ENCODE results near the gene SIDT2. TPM values are rescaled to one million over a fixed set of nuclear protein-coding genes. Genes with fewer than 3 reads are reported as not detected.

The SIDT2 gene
- total RNA-seq, 2 donors from 2014 or later, result 39.3 to 43.0 TPM

GRCh38 chr11:117230999-117231841 is 52.7 kb downstream of the SIDT2 start:
- H3K27ac Mint-ChIP-seq, result peak overlapping the region; percentile 89
- Histone ChIP-seq H3K27ac (ENCODE audit: low read depth, low read length) (peak overlapping the region; percentile 5), H3K9ac (ENCODE audit: extremely low read depth, low read length, poor library complexity, severe bottlenecking) (peak overlapping the region; percentile 63), H3K4me1 (ENCODE audit: control insufficient read depth, insufficient read depth, low read length) (peaks cover 9% of the 10 kb centered on the region), H3K36me3 (ENCODE audit: control insufficient read depth, insufficient read depth, low read length) (peaks cover 46% of the 10 kb centered on the region), H3K27me3 (ENCODE audit: control insufficient read depth, insufficient read depth, low read length, poor library complexity, severe bottlenecking) (no peaks in the 10 kb centered on the region), H3K4me3 (ENCODE audit: low read length) (peak overlapping the region; percentile 91), H3K9me3 (ENCODE audit: control insufficient read depth, low read length) (no peaks in the 10 kb centered on the region)
- TF ChIP-seq, protein P1, sequence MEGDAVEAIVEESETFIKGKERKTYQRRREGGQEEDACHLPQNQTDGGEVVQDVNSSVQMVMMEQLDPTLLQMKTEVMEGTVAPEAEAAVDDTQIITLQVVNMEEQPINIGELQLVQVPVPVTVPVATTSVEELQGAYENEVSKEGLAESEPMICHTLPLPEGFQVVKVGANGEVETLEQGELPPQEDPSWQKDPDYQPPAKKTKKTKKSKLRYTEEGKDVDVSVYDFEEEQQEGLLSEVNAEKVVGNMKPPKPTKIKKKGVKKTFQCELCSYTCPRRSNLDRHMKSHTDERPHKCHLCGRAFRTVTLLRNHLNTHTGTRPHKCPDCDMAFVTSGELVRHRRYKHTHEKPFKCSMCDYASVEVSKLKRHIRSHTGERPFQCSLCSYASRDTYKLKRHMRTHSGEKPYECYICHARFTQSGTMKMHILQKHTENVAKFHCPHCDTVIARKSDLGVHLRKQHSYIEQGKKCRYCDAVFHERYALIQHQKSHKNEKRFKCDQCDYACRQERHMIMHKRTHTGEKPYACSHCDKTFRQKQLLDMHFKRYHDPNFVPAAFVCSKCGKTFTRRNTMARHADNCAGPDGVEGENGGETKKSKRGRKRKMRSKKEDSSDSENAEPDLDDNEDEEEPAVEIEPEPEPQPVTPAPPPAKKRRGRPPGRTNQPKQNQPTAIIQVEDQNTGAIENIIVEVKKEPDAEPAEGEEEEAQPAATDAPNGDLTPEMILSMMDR (conservative IDR thresholded peaks at IDR 0.05), result no peak
- no peaks in the 10 kb centered on the region for H3K9me3 Mint-ChIP-seq
- H3K4me3 Mint-ChIP-seq, result peak overlapping the region; percentile 85
- WGBS, 2 experiments (ENCODE audit: insufficient coverage in 1 of 2, insufficient read length in 1 of 2), result 5 to 16% methylated on average over 10 to 14 of the region's 14 CpGs
- H3K36me3 Mint-ChIP-seq (ENCODE audit: low read depth), result peaks cover 24% of the 10 kb centered on the region
- peaks cover 31% of the 10 kb centered on the region for H3K4me1 Mint-ChIP-seq
- DNase-seq, result no peak
- no peaks in the 10 kb centered on the region for H3K27me3 Mint-ChIP-seq (ENCODE audit: insufficient read depth)

- WGBS, 2 experiments (ENCODE audit: insufficient coverage in 1 of 2, insufficient read length in 1 of 2), result 0% methylated on average over 13 of the region's 13 CpGs; no CpG with 5 or more reads in 1 of the 2 experiments
- no peaks in the 10 kb centered on the region for H3K27me3 ChIP-seq (ENCODE audit: control insufficient read depth, insufficient read depth, low read length, poor library complexity, severe bottlenecking)
- TF ChIP-seq, protein P1 (conservative IDR thresholded peaks at IDR 0.05), result no peak
- H3K9me3 Mint-ChIP-seq, result no peaks in the 10 kb centered on the region
- peak within 1 kb of the TSS; percentile 5 for H3K27ac ChIP-seq (ENCODE audit: low read depth, low read length)
- peaks cover 47% of the 10 kb centered on the region for H3K36me3 ChIP-seq (ENCODE audit: control insufficient read depth, insufficient read depth, low read length)
- H3K4me3 Mint-ChIP-seq, result peak within 1 kb of the TSS; percentile 85
- peak within 1 kb of the TSS; percentile 74 for H3K9ac ChIP-seq (ENCODE audit: extremely low read depth, low read length, poor library complexity, severe bottlenecking)
- peak within 1 kb of the TSS; percentile 95 for H3K27ac Mint-ChIP-seq
- H3K36me3 Mint-ChIP-seq (ENCODE audit: low read depth), result peaks cover 26% of the 10 kb centered on the region
- H3K9me3 ChIP-seq (ENCODE audit: control insufficient read depth, low read length), result no peaks in the 10 kb centered on the region
- peaks cover 31% of the 10 kb centered on the region for H3K4me1 Mint-ChIP-seq
- no peak for DNase-seq
- H3K4me1 ChIP-seq (ENCODE audit: control insufficient read depth, insufficient read depth, low read length), result peaks cover 9% of the 10 kb centered on the region
- H3K4me3 ChIP-seq (ENCODE audit: low read length), result peak within 1 kb of the TSS; percentile 96
- H3K27me3 Mint-ChIP-seq (ENCODE audit: insufficient read depth), result no peaks in the 10 kb centered on the region
Measured at GRCh38 chr11:117231842-117232091, 53.2 kb downstream of the SIDT2 start, which contains the start of gene PCSK7. TSS of gene PCSK7 (minus strand) at chr11:117232073. CDS start at chr11:117229844, 2,229 bp downstream.

DNA sequence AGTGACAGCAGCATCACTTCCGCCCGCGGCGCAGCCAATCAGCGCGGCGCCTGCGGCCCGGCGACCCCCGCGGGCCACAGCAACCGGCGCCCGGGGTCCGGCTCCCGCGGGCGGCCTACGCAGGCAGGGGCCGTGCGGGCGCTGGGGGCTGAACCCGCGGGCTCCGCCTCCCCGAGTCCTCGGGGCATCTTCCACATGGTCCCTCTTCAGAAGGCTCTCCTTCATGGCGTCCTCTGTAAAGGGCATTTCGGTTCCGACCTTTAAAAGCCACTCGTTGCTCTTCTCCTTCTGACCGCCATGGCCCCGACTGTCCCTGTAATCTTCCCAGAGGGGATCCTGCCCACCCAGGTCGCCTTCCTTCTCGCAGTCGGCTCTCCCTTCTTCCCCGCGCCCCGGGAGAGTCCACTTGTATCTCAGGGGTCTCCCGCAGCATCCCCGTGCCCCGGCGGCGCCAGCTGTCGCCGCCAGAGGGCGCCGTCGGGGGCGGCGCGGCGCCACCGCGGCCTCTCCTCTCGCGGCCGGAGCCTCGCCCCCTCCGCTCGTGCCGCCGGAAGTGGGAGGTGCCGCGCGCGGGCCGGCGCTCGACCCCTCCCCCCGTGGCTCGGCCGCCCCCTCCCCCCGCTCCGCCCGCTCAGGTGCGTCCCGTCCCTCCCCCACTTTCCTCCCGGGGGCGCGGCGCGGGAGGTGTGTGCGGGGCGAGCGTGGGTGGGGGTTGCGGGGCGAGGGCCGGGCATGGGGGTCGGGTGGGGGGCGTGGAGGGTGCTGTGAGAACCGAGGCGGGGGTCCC is 53.7 kb downstream of the SIDT2 start, which contains the start of gene RNF214:
Gene RNF214 (plus strand): TSS at position 580 of the 787 bp plus-strand sequence. CDS start 1,602 bp downstream, outside the sequence.
- TF ChIP-seq, protein P1 (conservative IDR thresholded peaks at IDR 0.05), result peak; percentile 97
- Histone ChIP-seq H3K27me3 (ENCODE audit: control insufficient read depth, insufficient read depth, low read length, poor library complexity, severe bottlenecking) (no peaks in the 10 kb centered on the region), H3K27ac (ENCODE audit: low read depth, low read length) (peak within 1 kb of the TSS; percentile 5), H3K36me3 (ENCODE audit: control insufficient read depth, insufficient read depth, low read length) (peaks cover 43% of the 10 kb centered on the region), H3K4me3 (ENCODE audit: low read length) (peak within 1 kb of the TSS; percentile 96), H3K9ac (ENCODE audit: extremely low read depth, low read length, poor library complexity, severe bottlenecking) (peak within 1 kb of the TSS; percentile 74), H3K4me1 (ENCODE audit: control insufficient read depth, insufficient read depth, low read length) (peaks cover 9% of the 10 kb centered on the region), H3K9me3 (ENCODE audit: control insufficient read depth, low read length) (no peaks in the 10 kb centered on the region)
- WGBS, 2 experiments (ENCODE audit: insufficient coverage in 1 of 2, insufficient read length in 1 of 2), result 0% methylated on average over 6 to 64 of the region's 94 CpGs
- Mint-ChIP-seq H3K36me3 (ENCODE audit: low read depth) (peaks cover 23% of the 10 kb centered on the region), H3K27ac (peak within 1 kb of the TSS; percentile 95), H3K9me3 (no peaks in the 10 kb centered on the region), H3K4me3 (peak within 1 kb of the TSS; percentile 85), H3K27me3 (ENCODE audit: insufficient read depth) (no peaks in the 10 kb centered on the region), H3K4me1 (peaks cover 31% of the 10 kb centered on the region)
- DNase-seq, result peak; percentile 91
